NCI-H510A (cell line): Measurements from ENCODE around the gene CDH24.

Source experiments
- DNase-seq: peaks from one replicate; lab custom pipeline; 2025; lab: John Stamatoyannopoulos, UW

CDH24 gene

DNA sequence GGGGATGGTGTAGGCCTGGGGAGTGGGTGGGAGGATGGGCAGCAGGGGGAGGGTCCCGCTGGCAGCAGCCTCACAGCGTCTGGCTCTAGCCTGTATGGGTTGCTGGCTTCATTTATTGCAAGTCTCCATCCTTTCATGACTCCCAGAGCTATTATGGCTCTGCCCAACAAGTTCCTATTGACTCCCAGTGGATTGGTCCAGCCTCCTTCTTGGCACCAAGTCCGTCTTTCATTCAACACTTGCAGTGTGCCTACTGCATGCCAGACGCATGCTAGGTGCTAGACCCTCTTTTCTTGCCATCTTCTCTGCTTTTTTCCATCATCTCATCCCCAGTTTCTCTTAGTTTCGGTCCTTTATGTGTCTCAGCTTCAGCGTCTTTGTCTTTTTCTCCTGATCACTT lies 14.2 kb downstream of the CDH24 start:
- no peak for DNase-seq

- DNase-seq: no peak
Measured at GRCh38 chr14:23042162-23042965, 15.0 kb downstream of the CDH24 start, which contains the start of gene PSMB11. PSMB11 (plus strand) TSS chr14:23042212; CDS start chr14:23042226, 14 bp downstream.

DNA sequence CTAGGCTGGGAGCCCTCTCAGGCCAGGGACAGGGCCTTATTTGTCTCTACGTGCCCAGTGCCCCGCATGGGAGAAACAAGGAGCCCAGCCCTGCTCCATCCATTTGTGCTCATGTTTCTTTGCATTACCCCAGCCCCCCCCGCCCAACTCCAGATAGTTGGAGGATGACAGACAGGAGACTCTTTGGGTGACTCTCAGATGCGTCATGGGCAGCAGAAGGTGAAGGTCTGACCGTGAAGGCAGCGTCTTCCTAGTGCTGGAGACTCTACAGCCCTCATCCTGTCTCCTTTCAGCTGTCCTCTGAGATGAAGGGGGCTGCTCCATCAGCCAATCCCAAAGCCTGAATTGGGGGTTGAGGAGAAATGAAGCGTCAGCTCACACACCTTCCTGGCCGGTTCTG lies 15.6 kb downstream of the CDH24 start:
- DNase-seq: no peak

DNA sequence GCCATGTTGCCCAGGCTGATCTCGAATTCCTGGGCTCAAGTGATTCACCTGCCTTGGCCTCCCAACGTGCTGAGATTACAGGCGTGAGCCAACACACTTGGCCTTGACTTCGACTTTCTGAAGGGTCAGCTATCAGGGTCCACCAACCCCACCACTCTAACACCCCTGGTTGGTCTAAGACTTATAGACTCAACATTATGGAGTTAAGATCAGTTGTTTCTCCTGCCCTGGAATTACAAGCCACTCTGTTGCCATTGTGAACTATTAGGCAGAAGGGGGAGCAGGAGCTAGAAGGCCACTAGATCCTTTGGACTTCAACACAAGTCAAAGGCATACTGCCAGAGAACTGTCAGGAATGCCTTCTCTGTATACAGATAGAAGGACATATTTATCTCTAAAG lies 17.2 kb downstream of the CDH24 start:
- no peak for DNase-seq

DNA sequence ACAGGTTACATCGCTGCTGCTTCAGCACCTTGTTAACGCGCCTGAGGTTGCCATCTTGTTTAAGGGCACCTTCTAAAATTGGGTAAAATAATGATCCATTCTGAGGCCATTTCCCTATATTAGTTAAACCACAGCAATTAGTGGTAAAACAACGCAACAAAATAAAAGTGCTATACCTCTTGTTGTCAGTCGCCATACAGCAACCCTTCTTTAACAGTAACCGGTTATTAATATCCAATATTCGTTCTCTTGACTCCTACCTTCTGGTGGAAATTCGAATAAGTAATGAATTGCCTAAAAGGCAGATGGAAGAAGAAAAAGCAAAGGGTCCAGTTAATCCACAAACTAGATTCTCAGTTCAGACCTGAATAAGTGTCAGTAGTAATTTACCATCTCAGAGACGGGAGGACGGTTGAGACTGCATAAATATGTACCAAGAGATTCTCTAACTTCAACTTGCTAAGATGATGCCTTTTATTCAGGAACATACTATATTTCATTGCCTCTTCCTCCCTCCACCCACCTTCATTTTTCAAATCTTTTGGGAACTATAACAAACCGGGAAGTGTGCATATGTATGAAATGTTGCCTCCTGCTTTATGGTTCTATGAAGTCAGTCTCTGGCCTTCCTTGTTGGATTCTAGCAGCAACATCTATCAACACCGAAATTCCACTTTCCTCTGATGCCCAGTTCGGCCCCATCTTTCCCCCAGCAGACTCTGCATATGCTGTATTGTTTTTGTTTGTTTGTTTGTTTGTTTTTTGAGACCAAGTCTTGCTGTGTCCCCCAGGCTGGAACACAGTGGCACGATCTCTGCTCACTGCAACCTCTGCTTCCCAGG lies 21.8 kb downstream of the CDH24 start:
- no peak for DNase-seq

- DNase-seq: no peak
Measured at GRCh38 chr14:23034498-23035302, 22.6 kb downstream of the CDH24 start, which contains the start of gene PSMB5. PSMB5 (minus strand) TSS chr14:23034900; CDS start chr14:23034881, 19 bp downstream.

DNA sequence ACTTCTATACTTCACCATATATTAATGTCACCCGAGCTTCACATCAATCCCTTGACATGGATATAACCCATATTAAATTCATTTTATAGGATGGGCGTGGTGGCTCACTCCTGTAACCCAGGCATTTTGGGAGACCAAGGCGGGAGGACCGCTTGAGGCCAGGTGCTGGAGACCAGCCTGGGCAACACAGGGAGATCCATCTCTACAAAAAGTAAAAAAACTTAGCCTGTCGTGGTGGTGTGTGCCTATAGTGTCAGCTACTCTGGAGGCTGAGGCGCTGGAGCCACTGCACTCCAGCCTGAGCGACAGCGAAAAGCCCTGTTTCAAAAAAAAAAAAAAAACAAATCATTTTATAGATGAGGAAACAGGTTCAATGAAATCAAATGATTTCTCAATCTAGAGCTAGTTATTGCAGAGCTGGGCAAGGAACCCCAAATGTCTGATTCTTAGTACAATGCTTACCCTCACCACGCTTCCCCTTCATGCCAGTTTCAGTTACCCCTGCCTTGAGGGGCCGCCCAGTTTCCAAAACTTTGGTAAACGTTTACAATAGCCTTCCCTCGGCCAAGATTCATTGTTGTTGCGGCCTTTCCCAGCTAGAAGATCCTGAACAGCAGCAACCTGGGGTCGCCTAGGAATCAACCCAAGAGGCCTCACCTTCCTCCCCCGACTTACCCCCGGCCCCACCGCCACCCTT lies 23.4 kb downstream of the CDH24 start:
- DNase-seq: no peak

DNA sequence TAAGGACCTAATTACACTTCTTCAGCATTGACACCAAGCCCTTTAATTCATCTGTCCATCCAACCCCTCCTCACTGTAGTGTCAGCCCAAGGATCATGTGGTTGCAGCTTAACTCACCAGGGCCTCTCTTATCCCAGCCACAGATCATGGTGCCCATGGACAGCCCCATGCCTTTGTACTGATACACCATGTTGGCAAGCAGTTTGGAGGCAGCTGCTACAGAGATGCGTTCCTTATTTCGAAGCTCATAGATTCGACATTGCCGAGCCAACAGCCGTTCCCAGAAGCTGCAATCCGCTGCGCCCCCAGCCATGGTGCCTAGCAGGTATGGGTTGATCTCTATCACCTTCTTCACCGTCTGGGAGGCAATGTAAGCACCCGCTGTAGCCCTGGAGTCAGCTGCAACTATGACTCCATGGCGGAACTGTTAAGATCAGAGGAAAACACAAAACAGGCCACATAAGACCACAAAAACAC lies 24.0 kb downstream of the CDH24 start:
- no peak for DNase-seq

DNA sequence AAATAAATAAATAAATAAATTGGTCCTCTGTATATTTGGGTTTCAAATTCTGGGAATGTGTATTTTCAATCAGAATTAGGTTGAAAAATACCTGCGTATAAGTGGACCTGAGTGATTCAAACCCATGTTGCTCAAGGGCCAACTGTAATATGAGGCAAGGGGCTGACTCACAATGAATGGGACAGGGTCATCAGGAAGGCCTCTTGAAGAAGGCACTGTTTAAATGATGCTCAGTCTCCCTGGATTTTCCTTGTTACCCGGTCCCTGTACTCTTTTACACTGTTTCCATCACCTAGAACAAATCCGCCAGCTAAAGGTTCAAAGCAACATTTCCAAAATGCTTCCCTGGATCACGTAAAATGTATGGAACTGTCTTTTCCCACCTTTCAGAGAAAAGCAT lies 26.4 kb downstream of the CDH24 start:
- DNase-seq: no peak

DNA sequence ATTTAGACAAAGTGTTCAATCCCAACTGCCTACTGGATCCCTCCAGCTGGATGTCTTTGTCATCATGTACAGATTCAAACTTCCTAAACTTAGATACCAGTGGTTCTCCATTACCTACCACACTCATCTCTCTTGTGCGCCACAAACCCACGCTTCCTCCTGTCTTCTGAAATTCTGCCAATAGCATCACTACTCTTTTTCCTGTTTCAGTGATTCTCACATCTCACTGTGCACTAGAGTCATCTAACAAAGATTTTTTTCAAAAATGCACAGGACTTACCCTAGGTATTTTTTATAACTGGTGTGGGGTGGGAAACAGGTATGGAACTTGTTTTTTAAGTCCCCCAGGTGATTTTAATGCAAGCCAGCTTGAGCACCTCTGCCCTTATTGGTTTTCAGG lies 28.5 kb downstream of the CDH24 start:
- no peak for DNase-seq

GRCh38 chr14:23025151-23025814 lies 32.0 kb downstream of the CDH24 start:
- DNase-seq: no peak

DNA sequence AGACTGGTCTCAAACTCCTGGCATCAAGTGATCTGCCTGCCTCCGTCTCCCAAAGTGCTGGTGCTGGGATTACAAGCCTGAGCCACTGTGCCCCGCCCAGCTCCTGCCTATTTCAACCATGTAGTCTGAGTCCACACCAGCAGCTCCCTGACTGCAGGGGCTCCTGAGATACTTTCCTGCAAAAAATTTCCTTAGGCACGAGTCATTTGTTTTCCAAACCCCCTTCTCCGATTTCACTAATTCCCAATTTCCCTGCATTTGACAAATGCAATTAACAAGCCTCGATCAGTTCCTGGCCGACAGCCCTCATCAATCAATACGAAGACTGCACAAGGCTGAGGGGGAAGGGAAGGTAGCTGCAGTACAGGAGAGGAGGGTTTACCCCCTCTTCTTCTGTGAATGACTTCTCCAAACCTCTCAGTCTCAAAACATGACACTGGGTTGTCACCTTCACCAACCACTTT lies 32.7 kb downstream of the CDH24 start:
- DNase-seq: no peak

DNA sequence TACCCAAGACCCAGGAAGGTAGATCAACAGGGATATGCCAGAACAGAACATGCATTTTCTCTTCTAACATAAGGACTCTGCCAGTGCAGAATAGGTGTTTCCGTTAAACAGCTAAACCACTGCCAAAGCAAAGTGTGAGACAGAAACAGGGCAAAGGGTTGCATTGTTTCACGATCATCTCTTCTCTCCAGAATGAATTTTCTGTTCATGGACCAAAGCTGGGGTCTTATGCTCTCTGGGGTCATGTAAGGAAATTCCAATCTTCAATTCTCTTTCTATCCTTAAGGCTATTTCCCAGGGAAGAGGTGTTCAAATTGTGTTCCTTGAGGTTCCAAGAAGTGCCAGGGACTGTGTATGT lies 33.5 kb downstream of the CDH24 start:
- no peak for DNase-seq

DNA sequence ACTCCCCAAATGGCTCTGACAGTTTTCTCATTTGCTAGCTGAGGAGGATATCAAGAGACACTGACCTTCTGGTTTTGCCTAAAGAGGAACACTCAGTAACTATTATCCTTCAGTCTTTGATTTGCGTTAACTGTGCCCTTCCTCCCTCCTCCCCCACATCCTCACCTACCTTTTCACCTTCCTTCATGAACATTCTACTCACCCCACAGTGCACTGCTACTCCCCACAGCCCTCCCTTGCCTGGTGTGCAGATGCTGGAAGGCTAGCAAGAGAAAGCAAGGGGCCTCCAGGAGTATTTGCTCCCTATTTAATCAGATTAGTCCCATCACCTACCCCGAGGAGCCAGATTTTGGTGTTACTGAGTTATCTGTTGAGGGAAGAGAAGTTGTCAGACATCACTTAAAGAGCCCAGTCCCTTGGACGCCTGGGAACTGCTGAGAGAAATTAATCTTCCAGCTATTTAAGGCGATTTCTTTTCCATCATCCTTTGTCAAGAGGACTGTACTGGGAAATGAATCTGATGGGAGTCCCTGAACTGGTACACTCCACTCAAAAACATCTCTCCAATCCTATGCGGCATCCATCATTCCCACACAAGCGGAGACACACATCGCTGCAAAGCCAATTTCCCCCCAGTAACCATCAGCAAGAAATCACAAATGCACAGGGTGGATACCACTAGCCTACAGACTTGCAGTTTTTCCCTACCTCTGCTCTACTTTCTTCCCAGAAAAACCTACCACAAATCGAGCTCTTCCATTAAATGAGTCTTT lies 34.1 kb downstream of the CDH24 start:
- DNase-seq: no peak

GRCh38 chr14:23021889-23022442 lies 35.4 kb downstream of the CDH24 start:
- no peak for DNase-seq

DNA sequence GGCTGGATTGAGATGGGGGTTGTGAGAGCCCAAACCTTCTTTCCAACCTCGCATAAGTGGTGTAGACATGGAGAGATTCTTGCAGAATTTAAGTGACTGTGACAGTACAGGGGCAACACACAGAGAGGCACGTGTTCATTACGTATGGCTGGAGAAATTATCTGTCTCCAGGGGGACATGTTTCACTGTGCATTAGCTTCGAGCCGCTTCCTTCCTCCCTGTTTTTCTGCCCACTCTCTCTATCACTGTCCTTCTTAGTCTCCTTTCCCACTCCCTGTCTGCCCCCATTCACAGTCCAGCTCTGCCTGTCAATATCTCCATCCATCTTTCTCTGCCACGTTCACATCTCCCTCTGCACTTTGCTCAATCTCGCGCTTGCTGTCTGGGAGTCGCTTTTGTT lies 35.9 kb downstream of the CDH24 start:
- no peak for DNase-seq

GRCh38 chr14:23020143-23021128 lies 36.9 kb downstream of the CDH24 start:
- no peak for DNase-seq

DNA sequence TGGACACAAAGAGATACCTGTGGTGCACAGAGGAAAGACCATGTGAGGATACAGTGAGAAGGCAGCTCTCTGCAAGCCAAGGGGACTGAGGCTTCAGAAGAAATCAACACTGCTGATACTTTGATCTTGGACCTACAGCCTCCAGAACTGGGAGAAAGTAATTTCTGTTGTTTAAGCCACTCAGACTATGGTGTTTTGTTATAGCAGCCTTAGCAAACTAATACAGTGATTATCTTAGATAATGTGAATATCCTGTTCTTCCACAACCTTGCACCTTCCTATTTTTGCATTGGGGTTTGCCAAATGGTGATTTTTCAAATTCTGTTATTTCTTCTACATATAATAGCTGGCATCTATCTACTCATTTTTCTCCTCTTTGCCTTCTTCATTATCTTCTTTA lies 39.2 kb downstream of the CDH24 start:
- no peak for DNase-seq

GRCh38 chr14:23017091-23017490 lies 40.2 kb downstream of the CDH24 start:
- no peak for DNase-seq
